HG03354 (cell line): ENCODE results near the gene NAALADL2.
"Not testable (repeated sequence)": the region's sequence is repeated elsewhere in the genome, so short reads cannot be mapped to it uniquely, and the experiment has no call there.

Experiments
- ATAC-seq: cut with Tn5 transposase; IDR thresholded peaks from one replicate; pipeline ENCODE4 v1.9.1; 2021; ENCODE audit warnings: mild to moderate bottlenecking; ENCODE audit not compliant: unreplicated experiment, poor library complexity, severe bottlenecking

The NAALADL2 gene

DNA sequence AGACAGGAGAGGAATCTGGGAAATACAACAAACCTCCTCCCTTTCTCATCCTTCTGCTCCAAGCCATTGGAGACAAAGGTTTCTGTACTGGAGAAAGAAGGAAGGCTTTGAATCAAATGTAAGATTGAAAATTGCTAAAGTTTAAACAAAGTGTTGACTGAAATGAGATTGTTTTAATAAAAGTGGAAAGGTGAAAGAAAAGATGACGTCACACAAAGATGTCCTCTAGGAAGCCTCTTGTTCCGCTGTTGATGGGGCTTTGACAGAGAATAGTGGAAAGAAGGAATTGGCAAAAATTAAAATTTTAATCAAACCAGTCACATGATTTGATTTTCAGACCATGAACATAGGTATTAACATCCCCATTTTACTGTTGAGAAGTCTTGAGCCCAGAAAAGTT, 967.6 kb downstream of the NAALADL2 start:
- ATAC-seq: no peak

DNA sequence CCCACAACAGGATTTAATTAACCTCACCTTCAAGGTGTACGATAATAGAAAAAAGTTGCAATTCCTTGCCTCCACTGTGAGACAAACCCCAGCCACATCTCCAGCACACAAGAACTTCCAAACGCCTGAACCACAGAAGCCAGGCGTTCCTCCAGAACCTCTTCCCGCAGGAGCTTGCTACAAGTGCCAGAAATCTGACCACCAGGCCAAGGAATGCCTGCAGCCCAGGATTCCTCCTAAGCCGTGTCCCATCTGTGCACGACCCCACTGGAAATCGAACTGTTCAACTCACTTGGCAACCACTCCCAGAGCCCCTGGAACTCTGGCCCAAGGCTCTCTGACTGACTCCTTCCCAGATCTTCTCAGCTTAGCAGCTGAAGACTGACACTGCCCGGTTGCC, 970.7 kb downstream of the NAALADL2 start:
- not testable (repeated sequence) for ATAC-seq

DNA sequence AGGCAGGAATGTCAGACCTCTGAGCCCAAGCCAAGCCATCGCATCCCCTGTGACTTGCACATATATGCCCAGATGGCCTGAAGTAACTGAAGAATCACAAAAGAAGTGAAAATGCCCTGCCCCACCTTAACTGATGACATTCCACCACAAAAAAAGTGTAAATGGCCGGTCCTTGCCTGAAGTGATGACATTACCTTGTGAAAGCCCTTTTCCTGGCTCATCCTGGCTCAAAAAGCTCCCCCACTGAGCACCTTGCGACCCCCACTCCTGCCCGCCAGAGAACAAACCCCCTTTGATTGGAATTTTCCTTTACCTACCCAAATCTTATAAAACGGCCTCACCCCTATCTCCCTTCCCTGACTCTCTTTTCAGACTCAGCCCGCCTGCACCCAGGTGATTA, 976.6 kb downstream of the NAALADL2 start:
- not testable (repeated sequence) for ATAC-seq

DNA sequence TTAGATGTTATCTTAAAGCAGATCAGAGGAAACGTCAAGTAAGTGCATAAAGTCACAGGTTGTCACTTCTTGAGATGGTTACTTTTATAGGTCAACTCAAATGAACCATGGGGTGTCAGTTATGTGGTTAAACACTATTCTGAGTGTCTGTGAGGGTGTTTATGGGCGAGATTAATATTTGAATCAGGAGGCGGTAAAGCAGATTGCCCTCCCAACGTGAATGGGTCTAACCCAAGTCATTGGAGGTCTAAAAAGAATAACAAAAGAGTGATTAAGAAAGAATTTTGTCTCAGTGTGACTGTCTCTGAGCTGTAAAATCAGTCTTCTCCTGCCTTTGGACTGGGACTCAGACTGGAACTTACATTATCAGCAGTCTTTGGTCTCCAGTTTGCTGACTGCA, 977.5 kb downstream of the NAALADL2 start:
- ATAC-seq: no peak

DNA sequence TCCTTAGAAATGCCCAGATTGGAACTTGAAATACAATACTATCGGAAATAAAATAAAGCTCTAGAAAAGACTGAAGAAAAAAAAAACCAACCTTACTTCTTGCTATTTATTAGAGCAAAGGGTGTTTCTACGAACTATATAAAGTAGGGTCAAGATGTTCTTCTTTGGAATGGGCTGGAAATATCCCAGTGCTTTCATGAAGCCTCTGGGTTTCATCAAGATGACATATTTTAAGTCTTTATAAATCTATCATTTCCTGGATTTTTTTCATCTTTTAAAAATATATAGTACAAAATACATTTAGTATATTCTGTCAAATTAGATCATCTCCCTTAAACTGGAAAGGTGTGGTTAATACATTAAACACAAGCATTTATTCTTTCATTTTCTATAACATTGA, 978.8 kb downstream of the NAALADL2 start:
- ATAC-seq: no peak

DNA sequence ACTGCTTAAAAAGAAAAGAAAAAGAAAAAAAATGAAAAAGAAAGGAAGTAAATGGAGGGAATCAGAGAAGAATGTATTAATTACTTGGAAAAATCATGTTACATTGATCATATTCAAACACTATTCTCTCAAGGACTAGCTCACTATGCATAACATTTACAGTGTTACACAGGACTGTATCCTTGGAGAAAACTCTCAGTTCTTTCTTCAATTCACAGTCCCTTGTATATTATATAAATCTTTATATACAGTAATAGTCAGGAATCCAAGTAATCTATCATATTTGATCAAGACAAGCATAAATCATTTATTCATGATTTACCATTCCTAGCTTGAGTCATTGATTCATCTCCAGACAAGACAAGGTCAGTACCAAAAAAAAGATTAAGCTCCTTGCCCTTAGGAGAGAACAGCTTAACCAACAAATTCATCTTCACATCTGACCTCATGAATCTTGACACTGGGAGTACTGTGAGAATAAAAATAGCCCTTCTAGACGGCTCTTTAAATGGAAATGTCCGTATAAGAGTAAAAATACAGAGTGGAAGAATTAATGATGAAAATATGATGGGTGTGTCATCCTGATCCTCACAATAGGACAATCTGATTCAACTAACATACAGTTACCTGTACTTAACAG, 980.4 kb downstream of the NAALADL2 start:
- ATAC-seq: no peak

DNA sequence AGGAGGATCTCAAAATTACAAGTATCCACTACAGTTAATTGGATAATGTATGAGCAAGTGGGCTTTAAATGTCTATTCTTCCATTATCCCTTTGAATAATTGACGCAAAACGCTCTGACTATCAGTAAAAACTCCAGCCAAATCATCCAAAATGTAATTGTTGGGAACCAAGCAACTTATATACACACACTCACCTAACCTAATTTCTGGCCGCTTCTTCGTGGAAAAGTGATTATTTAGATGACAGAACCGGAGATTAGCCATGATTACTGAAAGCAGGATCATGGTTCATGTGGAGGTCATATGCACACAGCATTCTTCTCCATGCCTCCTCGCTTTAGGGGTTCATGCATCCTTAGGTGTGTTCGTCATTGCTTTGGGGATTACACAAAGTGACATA, 992.4 kb downstream of the NAALADL2 start:
- no peak for ATAC-seq

DNA sequence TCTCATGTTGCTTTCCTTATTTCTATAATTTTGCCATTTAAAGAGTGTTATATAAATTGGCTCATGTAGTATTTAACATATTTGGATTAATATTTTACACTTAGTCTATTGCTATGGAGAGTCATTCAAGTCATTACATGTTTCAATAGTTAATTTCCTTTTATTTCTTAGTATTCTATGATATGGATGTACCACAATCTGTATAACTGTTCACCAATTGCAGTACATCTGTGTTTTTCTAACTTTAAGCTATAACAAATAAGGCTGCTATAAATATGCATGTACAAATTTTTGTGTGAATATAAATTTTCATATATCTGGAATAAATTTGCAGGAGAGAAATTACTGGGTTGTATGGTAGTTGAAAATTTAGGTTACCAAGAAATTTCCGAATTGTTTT, 993.4 kb downstream of the NAALADL2 start:
- no peak for ATAC-seq

DNA sequence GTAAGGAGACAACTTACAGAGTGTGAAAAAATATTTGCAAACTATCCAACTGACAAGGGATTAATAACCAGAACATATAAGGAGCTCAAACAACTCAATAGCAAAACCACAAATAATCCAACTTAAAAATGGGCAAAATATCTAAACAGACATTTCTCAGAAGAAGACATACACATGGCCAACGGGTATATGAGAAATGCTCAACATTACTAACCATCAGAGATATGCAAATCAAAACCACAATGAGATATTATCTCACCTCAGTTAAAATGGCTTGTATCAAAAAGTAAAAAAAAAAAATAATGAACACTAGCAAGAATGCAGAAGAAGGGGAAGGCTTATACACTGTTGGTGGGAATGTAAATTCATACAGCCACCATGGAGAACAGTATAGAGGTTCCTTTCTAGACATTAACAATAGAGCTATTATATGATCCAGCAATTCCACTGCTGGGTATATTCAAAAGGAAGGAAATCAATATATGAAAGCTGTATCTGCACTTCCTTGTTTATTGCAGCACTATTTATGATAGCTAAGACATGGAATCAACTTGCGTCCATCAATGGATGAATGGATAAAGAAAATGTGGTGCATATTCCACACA, 998.6 kb downstream of the NAALADL2 start:
- ATAC-seq: no peak
